ENCODE measurements around the gene PTGDR2. TPM values are rescaled to one million over a fixed set of nuclear protein-coding genes. Genes with fewer than 3 reads are reported as not detected.

The PTGDR2 gene
- total and polyA plus RNA-seq, 9 of the 15 experiments (the other 6 are each of a cell fraction or from before 2014, with no cell fraction given), result 0.51 to 2.6 (median 1.6) TPM

- TF ChIP-seq ATF6 (CRISPR knock-in tag; IDR thresholded peaks at IDR 0.05) (no peak), ARID4B (CRISPR knock-in tag; IDR thresholded peaks at IDR 0.05) (0 out of 2 replicates have a peak, but pooled peaks have one; percentile 25), HSF4 (CRISPR knock-in tag; IDR thresholded peaks at IDR 0.05; ENCODE audit: borderline replicate concordance) (no peak), ELK1 (CRISPR knock-in tag; IDR thresholded peaks at IDR 0.05) (no peak), MTA1 (IDR thresholded peaks at IDR 0.05; ENCODE audit: borderline replicate concordance) (no peak), ZC3H11A (IDR thresholded peaks at IDR 0.05; ENCODE audit: low read depth, low read length) (no peak), RBFOX2 (IDR thresholded peaks at IDR 0.05; ENCODE audit: low read depth, low read length) (peak; percentile 32; the same call in 1 of the 2 replicates), SIN3A (IDR thresholded peaks at IDR 0.05; ENCODE audit: borderline replicate concordance in 2 of 2, control insufficient read depth in 1 of 2, low read depth in 2 of 2, low read length in 2 of 2) (0 out of 4 replicates have a peak, but pooled peaks of 1 of the 2 experiments have one; percentile 23), ZZZ3 (IDR thresholded peaks at IDR 0.05) (no peak), VEZF1 (CRISPR knock-in tag; IDR thresholded peaks at IDR 0.05) (no peak), ZKSCAN8 (CRISPR knock-in tag; IDR thresholded peaks at IDR 0.05) (no peak), ZBTB34 (CRISPR knock-in tag; IDR thresholded peaks at IDR 0.05) (no peak), NR4A1 (CRISPR knock-in tag; IDR thresholded peaks at IDR 0.05) (no peak), NR4A1 (tag; IDR thresholded peaks at IDR 0.05) (no peak), MAX (CRISPR knock-in tag; IDR thresholded peaks at IDR 0.05) (no peak)
These were observed 11.5 kb downstream of the PTGDR2 start (continued) for GRCh38 chr11:60844045-60844869.

All from K562 (cell line).